Muscle layer of duodenum (tissue), 2 donors: Measurements from ENCODE around the gene AGAP3.

ENCODE experiments used
- H3K27ac ChIP-seq: one replicate; pipeline ENCODE4 v1.7.0; 2013; ENCODE audit warnings: mild to moderate bottlenecking, low read length
- H3K27me3 ChIP-seq: one replicate; pipeline ENCODE4 v1.7.0; 2013; ENCODE audit warnings: low read depth, mild to moderate bottlenecking, control low read depth, low read length
- H3K36me3 ChIP-seq, 2 donors: one replicate each; pipeline ENCODE4 v1.7.0; 2013; ENCODE audit warnings: low read length in 2 of 2, control low read depth in 1 of 2, mild to moderate bottlenecking in 1 of 2; ENCODE audit not compliant: insufficient read depth in 2 of 2, control insufficient read depth in 1 of 2
- H3K4me1 ChIP-seq, 2 donors: one replicate each; pipeline ENCODE4 v1.7.0; 2013; ENCODE audit warnings: low read length in 2 of 2, mild to moderate bottlenecking in 2 of 2, control low read depth in 1 of 2, moderate library complexity in 1 of 2; ENCODE audit not compliant: insufficient read depth in 2 of 2, control insufficient read depth in 1 of 2
- H3K4me3 ChIP-seq, 2 donors: one replicate each; pipeline ENCODE4 v1.7.0; 2013; ENCODE audit warnings: low read length in 2 of 2, low read depth in 1 of 2, mild to moderate bottlenecking in 1 of 2
- H3K9me3 ChIP-seq, 2 donors: one replicate each; pipeline ENCODE4 v1.7.0; 2013; ENCODE audit warnings: low read length in 2 of 2, control low read depth in 1 of 2, mild to moderate bottlenecking in 1 of 2; ENCODE audit not compliant: control insufficient read depth in 1 of 2
- donor health status: healthy.

AGAP3 gene

DNA sequence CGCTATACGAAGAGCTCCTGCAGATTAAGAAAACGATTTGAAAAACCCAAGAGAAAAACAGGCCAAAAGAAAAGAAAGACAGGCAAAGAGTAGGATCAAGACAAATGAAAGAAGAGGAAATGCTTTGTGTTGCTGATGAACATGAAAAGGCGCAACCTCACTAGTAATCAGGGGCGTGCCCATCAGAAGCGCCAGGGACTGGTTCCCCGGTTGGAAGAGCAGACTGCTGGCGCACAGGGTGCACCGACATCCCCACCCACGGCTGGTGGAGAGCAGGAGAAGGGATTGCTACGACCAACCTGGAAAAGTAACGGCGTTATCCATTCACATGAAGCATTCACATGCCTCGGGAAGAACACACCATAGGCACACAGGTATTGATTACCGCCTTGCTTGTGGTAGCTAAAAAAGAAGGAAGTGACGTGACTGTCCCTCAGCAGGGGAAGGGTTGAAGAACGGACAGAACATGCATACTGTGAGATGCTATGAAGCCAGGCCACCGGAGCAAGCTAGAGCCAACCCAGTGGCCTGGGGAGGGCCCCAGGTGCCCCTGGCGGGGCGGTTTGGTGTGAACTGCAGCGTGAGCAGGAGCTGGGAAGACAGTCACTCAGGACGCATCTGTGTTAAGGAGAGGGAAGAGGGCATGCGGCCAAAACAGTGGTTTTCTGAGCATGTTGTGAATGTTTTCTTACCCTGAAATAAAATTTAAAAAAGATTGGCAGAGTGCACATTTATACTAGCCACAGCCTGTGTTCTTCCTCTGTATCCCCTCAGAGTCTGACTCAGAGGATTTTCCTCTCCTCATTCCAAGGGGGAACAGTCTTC is 18.3 kb downstream of the AGAP3 start:
- Histone ChIP-seq H3K27me3 (no peaks in the 10 kb centered on the region), H3K27ac (no peak overlapping the region), H3K36me3 (peaks cover 0 to 4% of the 10 kb centered on the region in 2 donors), H3K4me3 (no peak overlapping the region), H3K9me3 (no peaks in the 10 kb centered on the region), H3K4me1 (peaks cover 0 to 19% of the 10 kb centered on the region in 2 donors)

DNA sequence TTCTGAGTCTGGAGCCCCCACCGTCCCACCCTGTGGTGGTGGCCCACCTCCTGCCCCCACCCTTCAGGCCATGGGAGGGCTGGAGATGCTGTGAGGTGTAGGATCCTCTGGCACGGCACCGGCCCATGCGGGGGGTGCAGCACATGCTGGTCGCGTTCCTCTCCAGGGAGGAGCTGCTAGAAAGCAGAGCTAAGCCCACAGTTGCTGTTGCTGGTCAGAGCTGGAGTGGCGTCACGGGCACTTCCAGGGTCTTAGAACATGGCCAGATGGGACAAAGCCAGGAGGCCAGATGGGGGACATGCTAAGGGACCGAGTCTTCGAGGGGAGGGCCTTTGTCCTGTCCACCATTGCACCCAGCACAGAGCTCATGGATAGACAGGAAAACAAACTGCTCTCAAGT is 21.6 kb downstream of the AGAP3 start:
- no peak overlapping the region for H3K4me3 ChIP-seq
- peaks cover 0 to 21% of the 10 kb centered on the region in 2 donors for H3K4me1 ChIP-seq
- H3K27me3 ChIP-seq: no peaks in the 10 kb centered on the region
- H3K9me3 ChIP-seq: no peaks in the 10 kb centered on the region
- peaks cover 0 to 4% of the 10 kb centered on the region in 2 donors for H3K36me3 ChIP-seq
- no peak overlapping the region for H3K27ac ChIP-seq

DNA sequence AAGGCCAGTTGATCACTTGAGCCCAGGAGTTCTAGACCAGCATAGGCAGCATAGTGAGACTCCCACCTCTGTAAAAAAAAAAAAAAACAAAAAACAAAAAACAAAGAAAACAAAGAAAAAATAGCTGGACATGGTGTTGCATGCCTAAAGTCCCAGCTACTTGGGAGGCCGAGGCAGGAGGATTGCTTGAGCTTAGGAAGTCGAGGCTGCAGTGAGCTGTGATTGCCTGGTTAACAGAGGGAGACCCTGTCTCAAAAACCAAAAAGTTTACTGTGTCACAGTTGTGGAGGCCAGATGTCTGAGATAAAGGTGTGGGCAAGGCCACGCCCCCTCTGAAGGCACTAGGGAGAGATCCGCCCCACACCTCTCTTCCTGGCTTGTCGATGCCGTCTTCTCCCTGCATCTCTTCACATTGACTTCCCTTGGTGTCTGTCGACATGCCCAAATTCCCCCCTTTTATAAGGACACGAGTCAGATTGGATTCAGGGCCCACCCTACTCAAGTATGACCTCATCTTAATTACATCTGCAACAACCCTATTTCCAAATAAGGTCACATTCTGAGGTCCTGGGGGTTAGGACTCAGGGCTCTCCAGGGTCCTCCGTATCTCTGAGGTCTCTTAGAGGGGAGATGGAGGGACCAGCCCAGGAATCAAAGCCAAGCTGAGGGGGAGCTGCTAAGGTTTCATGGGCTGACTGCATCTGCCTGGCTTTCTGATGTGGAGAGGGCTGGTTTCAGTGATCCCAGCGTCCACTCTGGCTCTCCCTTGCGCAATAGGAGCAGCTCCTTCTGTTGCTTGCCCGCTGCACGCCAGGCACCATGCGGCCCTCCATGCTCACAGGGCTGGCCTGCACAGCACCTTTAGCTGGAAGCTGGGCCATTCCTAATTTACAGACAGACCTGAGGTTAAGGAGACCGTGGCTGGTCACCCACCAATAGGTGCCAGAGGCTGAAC is 23.1 kb downstream of the AGAP3 start:
- no peaks in the 10 kb centered on the region for H3K9me3 ChIP-seq
- H3K27ac ChIP-seq: no peak overlapping the region
- H3K4me3 ChIP-seq: no peak overlapping the region
- H3K36me3 ChIP-seq: no peaks in the 10 kb centered on the region
- peaks cover 0 to 22% of the 10 kb centered on the region in 2 donors for H3K4me1 ChIP-seq
- H3K27me3 ChIP-seq: no peaks in the 10 kb centered on the region

DNA sequence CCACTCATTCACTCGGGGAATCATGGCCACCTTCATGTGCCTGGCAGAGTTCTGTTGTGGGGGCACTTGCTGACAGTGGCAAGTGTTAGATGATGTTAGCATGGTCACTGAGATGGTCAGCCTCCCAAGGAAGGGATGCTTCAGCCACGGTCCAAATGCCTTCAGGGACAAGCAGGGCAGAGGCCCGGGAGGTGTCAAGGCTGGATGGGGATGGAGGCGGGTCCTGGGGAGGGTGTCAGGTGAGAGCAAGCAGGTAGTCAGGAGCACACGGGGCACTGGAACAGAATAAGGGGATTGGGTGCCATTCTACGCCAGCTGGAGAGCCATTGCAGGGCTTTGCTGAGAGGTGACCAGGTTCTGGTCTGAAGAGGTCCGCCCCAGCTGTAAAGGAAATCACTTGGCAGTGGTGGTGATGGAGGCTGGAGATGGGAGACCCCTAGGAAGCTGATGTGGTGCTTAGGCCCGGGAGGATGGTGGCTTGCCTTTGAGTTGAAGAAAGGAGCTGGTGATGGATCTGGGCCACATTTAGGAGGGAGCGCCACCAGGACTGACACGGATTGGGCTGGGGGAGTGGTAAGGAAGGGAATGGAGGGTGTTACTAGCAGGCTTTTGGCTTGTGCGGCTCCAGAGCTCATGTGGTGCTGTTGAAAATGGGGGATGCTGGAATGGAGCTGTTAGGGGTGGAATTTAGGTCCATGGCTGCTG is 24.1 kb downstream of the AGAP3 start:
- Histone ChIP-seq H3K4me3 (no peak overlapping the region), H3K27ac (no peak overlapping the region), H3K4me1 (peaks cover 0 to 21% of the 10 kb centered on the region in 2 donors), H3K27me3 (no peaks in the 10 kb centered on the region), H3K9me3 (no peaks in the 10 kb centered on the region), H3K36me3 (no peaks in the 10 kb centered on the region)

DNA sequence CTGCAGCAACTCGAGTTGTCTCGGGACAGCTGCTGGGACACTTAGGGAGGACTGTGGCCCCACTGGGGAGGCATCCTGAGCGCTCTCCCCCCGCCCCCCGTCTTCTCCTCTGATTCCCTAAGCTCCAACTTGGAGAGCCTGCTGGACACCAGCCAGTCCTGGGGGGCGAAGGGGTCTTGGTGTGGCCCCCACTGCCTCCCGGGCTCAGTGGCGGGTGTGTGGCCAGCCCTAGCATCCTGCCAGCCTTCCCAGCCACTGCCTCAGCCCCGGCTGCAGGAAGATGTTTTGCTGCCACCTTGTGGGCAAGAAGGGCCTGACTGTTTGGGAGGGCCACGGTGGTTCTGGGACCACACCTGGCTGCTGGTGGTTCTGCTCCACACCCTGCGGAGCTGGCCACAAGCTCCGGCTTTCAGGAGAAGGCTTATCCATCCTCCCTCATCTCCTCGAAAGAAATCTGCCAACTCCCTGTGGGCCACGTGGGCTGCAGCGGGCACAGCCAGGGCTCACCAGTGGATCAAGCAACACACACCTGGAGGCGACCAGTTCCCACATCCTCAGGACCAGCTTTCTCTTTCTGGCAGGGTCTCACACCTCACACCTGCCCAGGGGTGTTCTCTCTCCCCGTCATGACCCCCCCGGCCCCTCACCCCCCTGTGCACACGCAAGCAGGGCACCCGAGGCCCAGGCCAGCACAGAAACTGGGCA is 24.8 kb downstream of the AGAP3 start:
- Histone ChIP-seq H3K4me1 (peaks cover 0 to 27% of the 10 kb centered on the region in 2 donors), H3K27ac (no peak overlapping the region), H3K27me3 (no peaks in the 10 kb centered on the region), H3K9me3 (no peaks in the 10 kb centered on the region), H3K36me3 (no peaks in the 10 kb centered on the region), H3K4me3 (no peak overlapping the region)

DNA sequence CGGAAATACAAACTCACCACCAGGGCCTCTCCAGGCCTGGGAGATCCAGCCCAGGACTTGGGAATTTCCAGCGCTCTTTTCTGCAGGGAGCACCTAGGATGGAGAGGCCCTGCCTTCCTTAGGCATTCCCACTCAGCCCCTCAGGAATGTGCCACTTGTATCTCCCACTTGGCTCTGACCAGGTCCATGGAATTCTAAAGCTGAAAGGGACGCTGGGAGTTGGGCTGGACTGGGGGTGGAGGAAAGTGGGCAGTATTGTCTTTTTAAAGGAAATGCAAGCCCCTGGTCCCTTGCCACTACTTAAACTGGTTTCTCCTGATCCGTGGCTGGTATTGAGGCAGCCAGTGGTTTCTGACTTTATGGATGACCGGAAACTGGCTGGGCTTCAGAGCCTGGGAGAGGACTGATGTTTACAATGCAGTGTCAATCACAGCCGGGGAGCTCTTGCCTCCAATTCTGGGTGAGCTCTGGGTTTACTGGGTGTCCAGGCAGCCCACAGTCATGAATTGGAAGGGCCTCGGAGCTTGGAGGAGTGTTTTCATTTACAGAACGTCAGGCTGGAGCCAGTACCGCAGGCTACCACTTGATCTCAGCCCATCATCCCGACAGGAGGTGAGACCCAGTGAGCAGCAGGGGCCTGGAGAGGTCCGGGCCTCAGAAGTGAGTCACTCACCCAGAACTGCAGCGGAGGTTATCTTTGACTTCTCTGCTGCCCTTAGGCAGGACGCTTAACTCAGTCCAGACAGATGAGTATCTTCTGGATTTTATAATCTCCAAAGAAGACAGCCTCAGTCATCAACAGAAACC is 27.3 kb downstream of the AGAP3 start:
- Histone ChIP-seq H3K27me3 (no peaks in the 10 kb centered on the region), H3K4me3 (no peak overlapping the region), H3K4me1 (peaks cover 0 to 27% of the 10 kb centered on the region in 2 donors), H3K27ac (no peak overlapping the region), H3K36me3 (peaks cover under 1 to 9% of the 10 kb centered on the region in 2 donors), H3K9me3 (no peaks in the 10 kb centered on the region)

DNA sequence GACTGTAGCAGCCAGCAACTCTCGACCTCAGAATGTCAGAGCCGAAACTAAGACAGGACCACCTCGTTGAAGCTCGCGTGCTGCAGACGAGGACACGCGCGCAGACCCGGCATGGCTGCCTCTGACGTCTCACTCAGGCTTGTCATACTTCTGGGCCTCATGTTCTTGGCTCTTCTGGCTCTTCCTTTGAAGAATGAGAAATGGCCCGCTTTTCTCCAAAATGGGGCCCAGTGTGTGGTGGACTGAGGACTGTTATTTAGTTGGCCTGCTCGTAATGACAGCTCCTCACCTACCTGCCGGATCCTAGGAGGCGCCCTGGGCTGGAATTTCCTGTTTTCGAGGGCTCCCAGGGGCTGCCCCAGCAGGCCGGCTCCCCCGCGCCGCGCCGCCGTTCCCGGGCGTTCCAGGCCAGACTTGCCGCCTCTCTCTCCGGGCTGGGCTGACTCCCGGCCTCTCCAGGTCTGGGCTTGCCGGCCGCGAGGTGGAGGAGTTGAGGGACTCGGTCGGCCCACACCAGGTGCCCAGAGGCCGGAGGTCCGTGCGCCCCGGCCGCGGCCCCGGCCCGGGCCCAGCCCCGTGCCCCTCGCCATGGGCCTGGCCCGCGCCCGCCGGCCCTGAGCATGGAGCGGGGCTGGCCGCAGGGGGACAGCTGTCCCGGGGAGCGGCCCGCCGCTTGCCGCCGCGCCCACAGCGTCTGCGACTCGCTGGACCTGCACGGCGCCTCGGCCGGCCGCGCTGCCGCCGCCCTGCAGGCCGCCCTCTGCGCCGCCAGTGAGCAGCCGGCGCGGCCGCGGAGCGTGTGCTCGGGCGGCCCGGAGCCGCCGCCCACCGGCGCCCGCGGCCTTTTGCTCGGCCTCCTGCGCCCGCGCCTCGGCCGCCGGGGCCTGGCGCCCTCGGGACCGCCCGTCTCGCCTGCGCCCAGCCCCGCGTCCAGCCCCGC is 28.1 kb downstream of the AGAP3 start:
- no peak overlapping the region for H3K27ac ChIP-seq
- no peaks in the 10 kb centered on the region for H3K9me3 ChIP-seq
- H3K36me3 ChIP-seq: peaks cover 10 to 17% of the 10 kb centered on the region in 2 donors
- no peaks in the 10 kb centered on the region for H3K27me3 ChIP-seq
- H3K4me1 ChIP-seq: peaks cover 0 to 24% of the 10 kb centered on the region in 2 donors
- H3K4me3 ChIP-seq: no peak overlapping the region

DNA sequence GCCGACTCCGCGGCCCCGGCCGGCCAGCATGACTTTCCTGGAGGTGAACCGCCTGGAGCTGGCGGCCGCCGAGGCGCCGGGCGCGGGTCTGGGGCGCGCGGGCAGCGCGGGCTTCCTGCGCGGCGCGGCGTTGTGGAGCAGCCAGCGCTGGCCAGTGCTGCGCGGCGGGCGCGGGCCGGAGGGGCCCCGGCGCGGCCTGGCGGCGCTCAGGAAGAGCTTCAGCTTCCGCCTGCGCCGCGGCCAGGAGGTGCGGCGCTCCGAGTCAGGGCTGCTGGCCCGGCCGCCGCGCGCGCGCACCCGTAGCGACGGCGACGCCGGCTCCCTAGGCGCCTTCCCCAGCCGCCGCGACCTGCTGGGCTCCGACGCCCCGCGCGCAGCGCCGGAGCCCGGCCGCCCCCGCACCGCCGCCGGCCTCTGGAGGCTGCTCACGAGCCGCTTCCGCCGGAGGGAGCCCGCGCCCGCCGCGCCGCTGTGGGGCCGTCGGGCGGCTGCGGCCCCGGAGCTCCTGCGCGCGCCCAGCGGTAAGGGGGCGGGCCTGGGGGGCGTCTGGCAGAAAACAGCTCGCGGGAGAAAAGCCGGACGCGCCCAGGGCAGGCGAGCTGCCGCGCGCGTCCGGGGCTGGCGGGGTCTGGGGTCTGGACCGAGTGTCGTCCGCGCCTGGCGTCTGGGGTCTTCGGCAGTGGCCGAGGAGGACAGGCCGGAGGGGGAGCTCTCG is 29.0 kb downstream of the AGAP3 start:
- Histone ChIP-seq H3K9me3 (no peaks in the 10 kb centered on the region), H3K27ac (no peak overlapping the region), H3K27me3 (no peaks in the 10 kb centered on the region), H3K4me3 (no peak overlapping the region), H3K36me3 (peaks cover 12 to 26% of the 10 kb centered on the region in 2 donors), H3K4me1 (peaks cover 0 to 17% of the 10 kb centered on the region in 2 donors)

DNA sequence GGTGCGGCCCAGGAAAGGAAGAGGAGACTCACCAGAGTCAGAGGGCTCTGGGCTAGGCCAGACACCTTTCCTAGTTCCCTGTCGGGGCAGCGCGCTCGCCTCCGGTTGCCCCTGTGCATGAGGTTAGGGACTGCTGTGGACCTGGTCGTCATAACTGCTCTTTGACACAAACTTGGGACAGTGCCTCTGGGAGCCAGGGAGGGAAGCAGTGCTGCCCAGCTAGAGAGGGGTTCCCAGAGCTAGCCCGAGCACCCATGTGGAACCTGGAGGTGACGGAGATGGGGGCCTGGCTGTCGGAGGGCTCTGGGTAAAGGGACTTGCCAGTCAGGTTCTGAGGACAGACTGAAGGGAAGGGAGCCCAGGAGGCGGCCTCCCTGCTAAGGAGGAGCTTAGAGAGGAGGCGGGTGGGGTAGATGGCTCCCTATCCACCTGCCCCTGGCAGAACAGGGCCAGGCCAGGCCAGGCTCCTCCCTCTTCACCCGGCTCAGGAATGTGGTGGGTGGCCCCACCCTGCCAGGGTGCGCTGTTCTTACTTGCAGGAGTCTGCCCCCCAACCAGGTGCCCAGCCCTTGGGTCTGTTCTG is 29.7 kb downstream of the AGAP3 start:
- Histone ChIP-seq H3K27me3 (no peaks in the 10 kb centered on the region), H3K27ac (no peak overlapping the region), H3K4me3 (no peak overlapping the region), H3K9me3 (no peaks in the 10 kb centered on the region), H3K36me3 (peaks cover 12 to 33% of the 10 kb centered on the region in 2 donors), H3K4me1 (peaks cover 0 to 11% of the 10 kb centered on the region in 2 donors)
